K562 (cell line): ENCODE data around the gene GAPDHS. TPM values are rescaled to one million over a fixed set of nuclear protein-coding genes. Genes with fewer than 3 reads are reported as not detected.

Source experiments
- ATAC-seq: fragments of 200-7000 bp; cut with Tn5 transposase; 3 replicates; pipeline ENCODE4 v1.9.1; 2020; ENCODE audit warnings: moderate library complexity
- BruUV-seq: library from RNA; stranded (reverse); fragments of 400-500 nt; replicated peaks from 2 replicates; lab custom pipeline; 2021; lab: Mats Ljungman, UMichigan
- CTCF ChIA-PET: fragments of 300-600 bp; formaldehyde crosslinking; extraction: SDS; loops from one replicate; lab custom pipeline; 2021; ENCODE audit warnings: low intra/inter-chr PET ratio; lab: Yijun Ruan, JAX
- POLR2A ChIA-PET: fragments of 300-600, 350-650 bp; sonication (Branson Sonifier 250); formaldehyde crosslinking; extraction: SDS; loops from one replicate; lab custom pipeline; 2021; ENCODE audit warnings: antibody characterized with exemption, inconsistent platforms; lab: Yijun Ruan, JAX
- DNase-seq, 4 experiments: peaks; one replicate each; pipeline versions ENCODE4 v3.0.0 to v3.0.0-alpha.2; 2011 to 2018; ENCODE audit warnings: low spot score in 3 of 4, mixed read lengths in 3 of 4; ENCODE audit errors: extremely low read depth in 1 of 4
- FAIRE-seq: peaks from 2 replicates; lab custom pipeline; 2011; peaks lifted over from hg19 to GRCh38; lab: Jason Lieb, UNC
- H2AFZ ChIP-seq: 2 replicates; pipeline ENCODE4 v1.6.0; 2011; ENCODE audit warnings: low read depth, low read length, control low read depth, inconsistent platforms
- H3K27ac ChIP-seq: fragments of 200-600 bp; 3 replicates; pipeline ENCODE4 v1.8.0; 2011; ENCODE audit warnings: low read depth, mild to moderate bottlenecking, control low read depth, inconsistent platforms, low read length, moderate library complexity, mixed read lengths; ENCODE audit errors: extremely low read depth
- H3K27me3 ChIP-seq, 2 experiments: fragments of 300-600 bp in 1 of 2; 2 replicates in 1 of 2; 3 replicates in 1 of 2; pipeline versions ENCODE4 v1.6.0 to v1.8.0; 2011; ENCODE audit warnings: inconsistent platforms in 2 of 2, low read length in 2 of 2, mild to moderate bottlenecking in 1 of 2, mixed read lengths in 1 of 2, moderate library complexity in 1 of 2; ENCODE audit not compliant: control insufficient read depth in 2 of 2, insufficient read depth in 2 of 2
- H3K36me3 ChIP-seq: fragments of 300-600 bp; 3 replicates; pipeline ENCODE4 v1.8.0; 2011; ENCODE audit warnings: mild to moderate bottlenecking, low read length, inconsistent platforms; ENCODE audit not compliant: control insufficient read depth, insufficient read depth
- H3K4me1 ChIP-seq, 2 experiments: fragments of 200-600 bp in 1 of 2; replicated peaks in 1 of 2; 2 replicates in 1 of 2; 3 replicates in 1 of 2; pipeline versions ENCODE4 v1.5.1 to v1.8.0; 2011; ENCODE audit warnings: inconsistent platforms in 2 of 2, low read length in 2 of 2, mild to moderate bottlenecking in 1 of 2, mixed read lengths in 1 of 2, moderate library complexity in 1 of 2; ENCODE audit not compliant: control insufficient read depth in 2 of 2, insufficient read depth in 2 of 2
- H3K4me2 ChIP-seq: 2 replicates; pipeline ENCODE4 v1.6.1; 2011; ENCODE audit warnings: low read length, control low read depth, inconsistent platforms, mixed read lengths; ENCODE audit not compliant: insufficient read depth
- H3K4me3 ChIP-seq: fragments of 200-600 bp; sonication (generic), shearing (Covaris generic); 2 replicates; pipeline ENCODE4 v1.5.1; 2016; ENCODE audit warnings: control low read depth, inconsistent platforms
- H3K79me2 ChIP-seq: fragments of 200-600 bp; 3 replicates; pipeline ENCODE4 v1.8.0; 2011; ENCODE audit warnings: low read length, inconsistent platforms; ENCODE audit not compliant: control insufficient read depth, insufficient read depth
- H3K9ac ChIP-seq, 2 experiments: 2 replicates each; pipeline versions ENCODE4 v1.6.0 to v1.6.1; 2011; ENCODE audit warnings: low read depth in 2 of 2, low read length in 2 of 2, control low read depth in 1 of 2, inconsistent platforms in 1 of 2, mild to moderate bottlenecking in 1 of 2, mixed read lengths in 1 of 2; ENCODE audit not compliant: insufficient read depth in 1 of 2
- H3K9me1 ChIP-seq: one replicate; pipeline ENCODE4 v1.6.0; 2011; ENCODE audit warnings: inconsistent platforms, mild to moderate bottlenecking, low read length, moderate library complexity; ENCODE audit not compliant: control insufficient read depth, insufficient read depth
- H3K9me3 ChIP-seq: replicated peaks from 2 replicates; pipeline ENCODE4 v1.5.1; 2011; ENCODE audit warnings: low read depth, low read length, inconsistent platforms; ENCODE audit not compliant: control insufficient read depth, insufficient read depth
- H4K20me1 ChIP-seq: replicated peaks from 2 replicates; pipeline ENCODE4 v1.6.1; 2011; ENCODE audit warnings: low read length, inconsistent platforms, mixed read lengths; ENCODE audit not compliant: control insufficient read depth, insufficient read depth
- FOXP4 ChIP-seq: sonication (generic); formaldehyde crosslinking; IDR thresholded peaks from 2 replicates; pipeline ENCODE4 v1.8.0; 2022; ENCODE audit warnings: mild to moderate bottlenecking, missing genetic modification reagents, borderline replicate concordance
- SREBF2 ChIP-seq: sonication (generic); formaldehyde crosslinking; IDR thresholded peaks from 2 replicates; pipeline ENCODE4 v1.4.0; 2020; ENCODE audit warnings: mild to moderate bottlenecking, missing genetic modification reagents
- ZFX ChIP-seq: sonication (generic); formaldehyde crosslinking; IDR thresholded peaks from 2 replicates; pipeline ENCODE4 v1.8.0; 2022; ENCODE audit warnings: mild to moderate bottlenecking, missing genetic modification reagents, moderate library complexity
- WGBS: fragments of 100-300 bp; shearing (Covaris generic); methylation state at CpG from one replicate; pipeline ENCODE4 v1.1.6; 2016; ENCODE audit warnings: low coverage, mixed read lengths; ENCODE audit not compliant: insufficient coverage; ENCODE audit errors: missing lambda C conversion rate; 5-methylcytosine and 5-hydroxymethylcytosine counted together
- in situ Hi-C: fragments of 300-500 bp; cut with MboI; formaldehyde crosslinking; loops from 4 replicates; pipeline ENCODE4 v1.15.0; 2018; ENCODE audit warnings: inconsistent platforms, mixed read lengths
- intact Hi-C: fragments of 100-400 bp; cut with micrococcal nuclease; formaldehyde crosslinking; loops from 2 replicates; pipeline ENCODE4 v1.14.2; 2022
- polyA plus RNA-seq, 8 experiments: library from polyadenylated mRNA; depleted of rRNA in 4 of 8; stranded (reverse) in 5 of 8; unstranded in 3 of 8; fragments of >200 nt; fragmentation: Nextera tagmentation in 2 of 8; fragmentation: Illumina TruSeq in 1 of 8; extraction: Ambion mirVana in 2 of 8; extraction: Trizol in 1 of 8; gene quantifications; 2 replicates each; pipeline versions ENCODE4 v1.2.1 to v1.2.3, GENCODE V29; 2011 to 2014; ENCODE audit warnings: inconsistent platforms in 1 of 8, missing spikeins in 1 of 8
- total RNA-seq, 7 experiments: library from RNA; depleted of rRNA in 6 of 7; stranded (reverse); fragments of >200 nt in 6 of 7; fragmentation: Illumina TruSeq in 2 of 7; extraction: Trizol in 2 of 7; gene quantifications; 2 replicates each; pipeline versions ENCODE4 v1.2.1 to v1.2.3, GENCODE V29; 2011 to 2021; ENCODE audit warnings: low replicate concordance in 1 of 7
- TF ChIP-seq, protein P1 (sequence below): fragments of 250-450 bp; sonication (Bioruptor Pico); IDR thresholded peaks from 2 replicates; pipeline ENCODE4 v1.8.0; 2022; ENCODE audit warnings: moderate library complexity, mild to moderate bottlenecking, inconsistent platforms

The GAPDHS gene
- total and polyA plus RNA-seq, 9 of the 15 experiments (the other 6 are each of a cell fraction or from before 2014, with no cell fraction given) = 0.08 to 0.12 TPM; not detected in 7

DNA sequence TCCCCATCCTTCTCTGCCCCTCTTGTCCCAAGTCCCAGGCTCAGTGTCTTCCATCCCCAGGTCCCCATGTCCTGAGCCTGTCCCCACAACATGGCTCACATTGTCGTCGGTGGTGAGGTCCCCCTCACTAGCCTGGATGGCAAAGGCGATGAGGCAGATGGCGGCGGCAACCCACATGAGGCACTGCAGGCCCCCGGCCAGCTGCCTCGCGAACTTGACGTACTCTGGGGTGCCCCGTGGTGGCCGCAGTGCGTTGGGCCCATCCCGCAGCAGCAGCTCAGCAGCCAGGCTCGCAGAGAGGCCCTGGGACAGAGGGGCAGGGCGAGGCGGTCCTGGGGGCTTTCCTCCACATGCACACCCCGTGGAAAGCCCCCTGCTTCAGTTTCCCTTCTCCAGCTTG, 29.1 kb downstream of the GAPDHS start:
- no peak overlapping the region for H2AFZ ChIP-seq
- no peak for ATAC-seq
- 3% methylated on average over 16 of the region's 17 CpGs for WGBS
- H3K27me3 ChIP-seq = peaks cover 28 to 57% of the 10 kb centered on the region in 2 experiments; a peak in 4 of 5 replicates
- no peaks in the 10 kb centered on the region for H3K36me3 ChIP-seq
- H3K27ac ChIP-seq = no peak overlapping the region
- POLR2A ChIA-PET = interaction anchor here (0.9 kb wide), 1 partner anchor 11 kb away, joined by 3 read pairs; no protein-coding TSS in a partner anchor
- no TSS peak for BruUV-seq
- no peaks in the 10 kb centered on the region for H3K9me3 ChIP-seq
- intact Hi-C loops = no loop called here
- H4K20me1 ChIP-seq = peaks cover 7% of the 10 kb centered on the region; the same call in 1 of the 2 replicates
- DNase-seq = no peak
- in situ Hi-C loops = no loop called here
- H3K9ac ChIP-seq = peak overlapping the region in 1 of 2 experiments; percentile 35; a peak in 2 of 4 replicates
- no peak for TF ChIP-seq ZFX
- no peak for TF ChIP-seq FOXP4
- TF ChIP-seq, protein P1, sequence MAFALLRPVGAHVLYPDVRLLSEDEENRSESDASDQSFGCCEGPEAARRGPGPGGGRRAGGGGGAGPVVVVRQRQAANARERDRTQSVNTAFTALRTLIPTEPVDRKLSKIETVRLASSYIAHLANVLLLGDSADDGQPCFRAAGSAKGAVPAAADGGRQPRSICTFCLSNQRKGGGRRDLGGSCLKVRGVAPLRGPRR (CRISPR knock-in tag) = no peak
- TF ChIP-seq SREBF2 = no peak
- TF ChIP-seq, all 486 proteins: peak for 0
- no peak overlapping the region for H3K4me3 ChIP-seq
- peaks cover 2 to 30% of the 10 kb centered on the region in 2 experiments; a peak in 3 of 5 replicates for H3K4me1 ChIP-seq
- CTCF ChIA-PET = no interaction called here
- FAIRE-seq = no peak
- H3K79me2 ChIP-seq = no peaks in the 10 kb centered on the region
- H3K9me1 ChIP-seq = peaks cover 3% of the 10 kb centered on the region
- H3K4me2 ChIP-seq = no peak overlapping the region
